Heart left ventricle (tissue), 16 donors: Measurements from ENCODE around the gene HEMK1. TPM values are rescaled to one million over a fixed set of nuclear protein-coding genes. Genes with fewer than 3 reads are reported as not detected.

ENCODE experiments used
- ATAC-seq, 4 donors: fragments of 200-7000 bp; cut with Tn5 transposase; one replicate each; pipeline ENCODE4 v1.9.1; 2020 to 2022; ENCODE audit warnings: moderate library complexity in 4 of 4, mild to moderate bottlenecking in 3 of 4, moderate number of reproducible peaks in 1 of 4
- DNase-seq, 5 donors: peaks; one replicate each; pipeline ENCODE4 v3.0.0-alpha.2; 2020
- H3K27ac ChIP-seq, 12 donors: fragments of 200-600 bp; sonication (generic) in 4 of 12; one replicate each; pipeline versions ENCODE4 v1.5.0 to v1.8.0; 2016 to 2022; ENCODE audit warnings: mild to moderate bottlenecking in 2 of 12
- H3K27me3 ChIP-seq, 9 donors: fragments of 200-600 bp; sonication (generic) in 2 of 9; one replicate each; pipeline versions ENCODE4 v1.5.1 to v1.8.0; 2016 to 2022; ENCODE audit warnings: mild to moderate bottlenecking in 3 of 9
- H3K36me3 ChIP-seq, 9 donors: fragments of 200-600 bp; sonication (generic) in 2 of 9; one replicate each; pipeline versions ENCODE4 v1.5.0 to v1.8.0; 2018 to 2022; ENCODE audit warnings: mild to moderate bottlenecking in 2 of 9
- H3K4me1 ChIP-seq, 12 donors: fragments of 200-600 bp; sonication (generic) in 4 of 12; one replicate each; pipeline versions ENCODE4 v1.5.0 to v1.8.0; 2016 to 2022; ENCODE audit warnings: mild to moderate bottlenecking in 3 of 12
- H3K4me3 ChIP-seq, 12 donors: fragments of 200-600 bp; sonication (generic) in 4 of 12; one replicate each; pipeline versions ENCODE4 v1.5.0 to v1.8.0; 2017 to 2022; ENCODE audit warnings: mild to moderate bottlenecking in 9 of 12, moderate library complexity in 4 of 12
- H3K9me3 ChIP-seq, 12 donors: fragments of 200-600 bp; sonication (generic) in 4 of 12; one replicate each; pipeline versions ENCODE4 v1.5.0 to v1.8.0; 2016 to 2022; ENCODE audit warnings: mild to moderate bottlenecking in 1 of 12
- CTCF ChIP-seq, 12 donors: fragments of 200-600 bp; sonication (generic) in 4 of 12; IDR thresholded peaks; one replicate each; pipeline versions ENCODE4 v1.5.0 to v1.8.0; 2018 to 2022; ENCODE audit warnings: antibody characterized with exemption in 12 of 12, mild to moderate bottlenecking in 5 of 12
- POLR2A ChIP-seq, 2 donors: fragments of 450-650 bp; IDR thresholded peaks; one replicate each; pipeline ENCODE4 v1.6.1; 2017; ENCODE audit warnings: antibody characterized with exemption in 2 of 2, mild to moderate bottlenecking in 2 of 2, moderate library complexity in 2 of 2
- WGBS, 4 donors: extraction: QIAGEN DNeasy Blood & Tissue Kit in 2 of 4; methylation state at CpG; one replicate each; pipeline versions ENCODE4 v1.1.5 to v1.1.7; 2013 to 2018; 5-methylcytosine and 5-hydroxymethylcytosine counted together
- intact Hi-C, 10 donors: fragments of 100-400 bp; cut with DNase I; formaldehyde crosslinking; loops; one replicate each; pipeline versions ENCODE4 v1.11.1 to v1.14.2; 2022
- polyA plus RNA-seq, 2 donors: library from polyadenylated mRNA; stranded (reverse); fragments of 200-250 nt; gene quantifications; one replicate each; pipeline ENCODE4 v1.2.3, GENCODE V29; 2013
- total RNA-seq, 9 donors: library from RNA; depleted of rRNA in 2 of 9; stranded (reverse); fragments of >200 nt in 2 of 9; fragmentation: NEBNext Ultra II Directional in 3 of 9; extraction: Animal tissue kit (Norgen Biotek cat#: 25700) in 3 of 9; gene quantifications; one replicate each; pipeline versions ENCODE4 v1.1.0 to v1.2.4, GENCODE V29; 2016 to 2023
- donor health status: ischemic (EF 13 %, LVEDD 7.1; RV severe dilation, severe dysfunction).
- donor health status: healthy with polysubstance abuse.
- donor health status: DM: no; HTN: yes; CAD: no.
- donor health status: DM: no; HTN: no; CAD: no.
- donor health status: ischemic (EF 25% LVEDD 6.9; RV normal size, moderate dysfunction).
- donor health status: ischemic (EF 25% LVEDD 5.7; RV mildly dilated, moderate dysfunction).
- donor health status: healthy.
- donor health status: DM: yes; HTN: yes; CAD: no.
- donor health status: ischemic (EF 35%, LVEDD 5.7; RV mildly dilated, moderate dysfunction).
- donor health status: nonischemic (EF 11% LVEDD 7.7; RV severe dilation, severe dysfunction).
- donor health status: DM: yes; HTN: yes; CAD: no.
- donor health status: PGD.
- donor health status: ischemic (EF 29% LVEDD 5.4; RV normal size, mild dysfunction).
- donor health status: nonischemic (EF 23%, LVEDD 6.1; RV moderate dilation, normal function).

The HEMK1 gene
- total and polyA plus RNA-seq, 11 donors = 7.8 to 19.7 (median 13.8) TPM

GRCh38 chr3:50587806-50588758, 18.8 kb downstream of the HEMK1 start:
- Histone ChIP-seq H3K27ac (peak overlapping the region in 10 of 12 donors; percentile 27 to 96 (median 78)), H3K36me3 (peaks cover 0 to 3% (median 0%) of the 10 kb centered on the region in 9 donors), H3K9me3 (no peaks in the 10 kb centered on the region), H3K27me3 (no peaks in the 10 kb centered on the region), H3K4me1 (peaks cover 5 to 82% (median 54%) of the 10 kb centered on the region in 12 donors), H3K4me3 (no peak overlapping the region)
- DNase-seq (no peak), ATAC-seq (no peak)
- TF ChIP-seq CTCF (IDR thresholded peaks at IDR 0.05) = no peak
- 61 to 70% (median 67%) methylated on average over 17 of the region's 17 CpGs for WGBS, 4 donors
- intact Hi-C loops = loop anchor here in 1 of 10 donors (2.0 kb wide), 1 partner anchor 13 kb away; no protein-coding TSS in a partner anchor

- Histone ChIP-seq H3K4me1 (peaks cover 5 to 78% (median 50%) of the 10 kb centered on the region in 12 donors), H3K27ac (peak overlapping the region in 6 of 12 donors; percentile 63 to 96 (median 90)), H3K36me3 (peaks cover 0 to 3% (median 0%) of the 10 kb centered on the region in 9 donors), H3K9me3 (no peaks in the 10 kb centered on the region), H3K27me3 (no peaks in the 10 kb centered on the region), H3K4me3 (no peak overlapping the region)
- no peak for DNase-seq
- TF ChIP-seq CTCF (IDR thresholded peaks at IDR 0.05) (no peak), POLR2A (IDR thresholded peaks at IDR 0.05) (no peak)
- WGBS, 4 donors = 88 to 93% (median 92%) methylated on average over 4 of the region's 4 CpGs
- intact Hi-C loops = no loop called here
- no peak for ATAC-seq
These were observed 19.6 kb downstream of the HEMK1 start for GRCh38 chr3:50588759-50589433.

- Histone ChIP-seq H3K9me3 (no peaks in the 10 kb centered on the region), H3K27ac (peak overlapping the region in 8 of 12 donors; percentile 34 to 96 (median 70)), H3K27me3 (no peaks in the 10 kb centered on the region), H3K36me3 (no peaks in the 10 kb centered on the region), H3K4me3 (no peak overlapping the region), H3K4me1 (peaks cover 5 to 78% (median 36%) of the 10 kb centered on the region in 12 donors)
- TF ChIP-seq CTCF (IDR thresholded peaks at IDR 0.05) (no peak), POLR2A (IDR thresholded peaks at IDR 0.05) (no peak)
- ATAC-seq (no peak), DNase-seq (no peak)
- 65 to 90% (median 71%) methylated on average over 6 to 9 of the region's 9 CpGs for WGBS, 4 donors
- intact Hi-C loops = no loop called here
These were observed 21.9 kb downstream of the HEMK1 start for GRCh38 chr3:50591196-50591741.
